M059J (cell line): ENCODE data around the gene CALD1. TPM values are rescaled to one million over a fixed set of nuclear protein-coding genes. Genes with fewer than 3 reads are reported as not detected.
A peak's percentile ranks its signal among the peaks of the same experiment; 100 is the strongest.

Source experiments
- DNase-seq: peaks from one replicate; pipeline ENCODE4 v3.0.0-alpha.2; 2012; ENCODE audit warnings: low read depth
- total RNA-seq: library from RNA; depleted of rRNA; stranded (reverse); fragments of >200 nt; shearing (Covaris generic); gene quantifications from 2 replicates; pipeline ENCODE4 v1.2.3, GENCODE V29; 2014

CALD1 gene
- total RNA-seq, 1 experiment from 2014 or later, result 296 TPM

- DNase-seq, result no peak
These were observed 114.5 kb downstream of the CALD1 start for GRCh38 chr7:134893920-134894319.

DNA sequence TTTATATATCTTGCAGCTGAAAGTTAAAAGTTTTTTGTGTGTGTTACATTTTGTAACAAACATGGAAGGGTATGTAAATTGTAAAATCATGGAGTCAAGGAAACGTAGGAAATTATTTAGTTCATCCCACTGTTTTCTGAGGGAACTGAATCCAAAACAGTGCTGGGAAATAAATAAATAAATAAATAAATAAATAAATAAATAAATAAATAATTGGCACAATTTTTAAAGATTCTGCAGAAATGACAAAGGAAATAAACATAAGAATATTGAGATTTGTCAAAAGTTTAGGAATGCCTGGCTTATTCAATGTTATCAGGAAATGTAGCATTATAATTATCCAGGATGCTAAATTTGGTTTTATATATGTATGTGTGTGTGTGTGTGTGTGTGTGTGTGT is 115.5 kb downstream of the CALD1 start:
- no peak for DNase-seq

DNA sequence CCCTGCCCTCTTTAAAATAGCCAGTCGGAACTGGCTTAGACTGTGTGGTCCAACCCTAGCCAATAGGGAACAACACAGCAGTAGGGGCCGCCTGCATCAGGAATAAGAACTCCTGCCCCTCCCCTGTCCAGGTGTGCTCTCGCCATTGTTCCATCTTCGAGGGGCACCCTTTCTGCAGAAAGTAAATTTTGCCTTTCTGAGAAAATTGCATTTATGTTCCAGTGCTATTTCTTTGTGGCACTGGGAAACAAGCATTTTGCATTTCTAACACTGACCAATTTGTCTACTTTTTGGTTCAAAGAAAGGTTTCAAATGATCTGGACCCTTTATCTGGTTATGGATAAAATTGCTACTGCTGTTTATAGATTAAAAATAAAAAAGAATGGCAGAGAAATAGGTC is 116.6 kb downstream of the CALD1 start:
- no peak for DNase-seq

GRCh38 chr7:134897936-134898335 is 118.5 kb downstream of the CALD1 start:
- DNase-seq, result no peak

- DNase-seq, result peak; percentile 88
These were observed 120.3 kb downstream of the CALD1 start for GRCh38 chr7:134899729-134900128.

GRCh38 chr7:134900166-134900982 is 120.9 kb downstream of the CALD1 start:
- DNase-seq, result no peak

DNA sequence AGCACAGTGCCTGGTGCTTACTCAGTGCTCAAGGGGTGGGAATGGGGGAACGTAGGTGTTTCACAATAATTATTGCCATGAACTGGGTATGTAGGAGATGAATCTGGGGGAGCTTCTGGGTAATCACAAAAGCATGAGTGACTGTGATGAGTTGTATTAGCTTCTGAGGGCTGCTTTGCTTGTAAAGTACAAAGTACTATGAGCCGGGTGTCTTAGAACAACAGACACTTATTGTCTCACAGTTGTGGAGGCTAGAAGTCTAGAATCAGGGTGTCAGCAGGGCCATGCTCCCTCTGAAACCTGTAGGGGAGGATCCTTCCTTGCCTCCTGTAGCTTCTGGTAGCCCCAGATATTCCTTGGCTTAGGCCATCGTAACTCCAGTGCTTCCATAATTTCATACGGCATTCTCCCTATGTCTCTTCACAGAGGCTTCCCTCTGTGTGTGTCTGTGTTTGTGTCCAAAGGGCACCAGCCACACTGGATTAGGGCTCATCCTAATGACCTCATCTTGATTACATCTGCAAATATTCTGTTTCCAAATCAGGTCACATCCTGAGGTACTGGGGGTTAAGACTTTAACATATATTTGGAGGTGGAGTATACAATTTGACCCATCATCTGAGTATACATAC is 122.1 kb downstream of the CALD1 start:
- DNase-seq, result no peak

GRCh38 chr7:134902058-134902457 is 122.6 kb downstream of the CALD1 start:
- no peak for DNase-seq

GRCh38 chr7:134903073-134903790 is 123.8 kb downstream of the CALD1 start:
- no peak for DNase-seq

GRCh38 chr7:134905375-134905774 is 125.9 kb downstream of the CALD1 start:
- DNase-seq, result peak; percentile 60

- DNase-seq, result no peak
These were observed 127.6 kb downstream of the CALD1 start for GRCh38 chr7:134907000-134907399.

DNA sequence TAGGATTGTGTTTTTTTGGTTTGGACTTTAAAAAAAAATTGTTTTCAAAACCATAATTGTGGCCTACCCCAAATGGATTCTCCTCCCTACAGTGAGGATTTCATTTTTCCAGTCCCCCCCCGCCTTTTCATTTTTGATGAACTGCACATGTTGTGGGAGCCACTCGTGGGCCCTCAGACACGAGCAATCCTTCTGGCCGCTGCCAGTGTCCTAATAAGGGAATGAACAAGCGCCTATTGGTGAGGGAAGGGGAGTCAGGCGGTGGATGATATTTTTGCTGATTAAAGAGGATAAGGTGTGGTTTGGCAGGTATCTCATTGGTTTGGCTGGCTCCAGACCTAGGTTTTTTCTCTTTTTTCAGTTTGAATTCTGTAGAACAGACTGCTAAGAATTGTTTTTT is 128.2 kb downstream of the CALD1 start:
- DNase-seq, result no peak

- peak; percentile 48 for DNase-seq
These were observed 128.9 kb downstream of the CALD1 start for GRCh38 chr7:134908289-134908688.

DNA sequence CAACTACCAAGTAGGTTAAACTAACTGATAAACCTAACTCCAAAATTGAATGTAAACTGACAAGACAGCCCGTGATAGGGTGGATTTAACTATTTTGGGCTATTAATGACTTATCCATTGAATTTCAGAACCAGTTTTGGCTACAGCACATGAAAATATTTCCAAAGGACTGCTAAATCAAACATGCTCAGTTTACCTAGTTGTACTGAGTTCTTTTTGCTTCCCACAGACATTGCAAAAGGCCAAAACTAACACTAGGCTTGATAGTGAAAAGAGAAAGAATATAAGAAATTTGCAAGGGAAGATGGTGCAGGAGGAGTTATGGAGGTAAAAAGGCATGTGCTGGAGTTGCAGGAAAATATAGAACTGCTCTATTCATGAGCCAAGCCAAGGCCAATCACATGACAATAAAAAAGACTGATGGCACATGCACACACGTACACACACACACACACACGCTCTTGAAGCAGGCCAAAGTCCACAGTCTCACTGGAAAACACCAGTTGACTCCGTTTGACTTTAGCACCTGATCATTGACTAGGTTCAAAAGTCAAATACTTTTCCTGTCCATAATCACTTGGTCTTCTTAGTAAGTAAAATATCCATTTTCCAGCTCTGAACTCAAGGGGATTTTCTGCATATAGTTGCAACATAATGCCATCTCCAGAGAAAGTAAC is 130.9 kb downstream of the CALD1 start:
- no peak for DNase-seq

- DNase-seq, result no peak
These were observed 131.5 kb downstream of the CALD1 start for GRCh38 chr7:134910968-134911367.

DNA sequence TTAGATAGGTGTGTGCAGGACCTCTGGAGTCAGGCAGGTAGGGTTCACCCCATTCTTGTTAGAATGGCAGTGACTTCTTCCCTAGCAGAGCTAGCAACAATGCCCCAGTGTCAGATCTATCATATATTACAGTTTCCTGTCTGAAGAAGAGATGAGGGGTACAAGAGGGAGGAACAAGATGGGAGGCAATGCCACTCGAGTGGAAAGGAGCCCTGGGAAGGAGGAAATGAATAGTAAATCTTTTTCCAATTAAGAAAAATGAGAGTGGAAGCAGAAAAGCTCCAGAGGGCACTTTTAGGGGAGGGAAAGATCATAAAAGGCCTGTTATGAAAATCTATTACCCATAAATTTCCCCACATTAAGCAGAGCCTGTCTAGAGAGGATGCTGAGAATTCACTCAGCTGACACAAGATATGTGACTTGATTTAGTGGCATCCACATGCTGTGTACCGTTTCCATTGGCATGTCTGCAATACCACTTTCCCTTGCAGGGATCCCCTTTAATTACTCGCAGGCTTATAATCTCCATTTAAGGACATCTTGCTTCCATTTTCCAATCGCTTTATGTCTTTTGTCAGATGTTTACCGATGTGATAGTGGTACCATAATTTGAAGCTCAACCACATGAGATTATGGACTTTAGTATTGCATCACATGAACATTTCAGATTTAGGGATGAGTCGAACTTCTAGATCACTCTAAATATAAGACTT is 136.9 kb downstream of the CALD1 start:
- DNase-seq, result peak; percentile 42

DNA sequence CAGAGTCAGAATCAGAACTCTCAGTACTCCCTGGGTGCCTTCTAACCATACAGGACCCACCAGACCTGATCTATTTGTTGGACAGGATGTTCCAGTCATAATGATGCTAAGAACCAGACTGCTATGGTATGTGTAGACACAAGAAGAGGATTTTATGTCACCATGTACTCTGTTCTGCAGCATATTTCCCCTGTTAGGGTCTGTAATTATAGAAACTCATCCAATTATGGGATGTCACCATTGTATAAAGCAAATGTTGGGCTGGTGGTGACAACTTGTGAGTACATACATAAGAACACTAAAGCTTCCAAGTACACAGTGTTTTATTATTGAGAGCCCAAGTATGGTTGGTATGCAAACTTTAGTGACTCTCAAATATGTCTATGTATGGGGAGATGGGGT is 139.8 kb downstream of the CALD1 start:
- DNase-seq, result peak; percentile 33

DNA sequence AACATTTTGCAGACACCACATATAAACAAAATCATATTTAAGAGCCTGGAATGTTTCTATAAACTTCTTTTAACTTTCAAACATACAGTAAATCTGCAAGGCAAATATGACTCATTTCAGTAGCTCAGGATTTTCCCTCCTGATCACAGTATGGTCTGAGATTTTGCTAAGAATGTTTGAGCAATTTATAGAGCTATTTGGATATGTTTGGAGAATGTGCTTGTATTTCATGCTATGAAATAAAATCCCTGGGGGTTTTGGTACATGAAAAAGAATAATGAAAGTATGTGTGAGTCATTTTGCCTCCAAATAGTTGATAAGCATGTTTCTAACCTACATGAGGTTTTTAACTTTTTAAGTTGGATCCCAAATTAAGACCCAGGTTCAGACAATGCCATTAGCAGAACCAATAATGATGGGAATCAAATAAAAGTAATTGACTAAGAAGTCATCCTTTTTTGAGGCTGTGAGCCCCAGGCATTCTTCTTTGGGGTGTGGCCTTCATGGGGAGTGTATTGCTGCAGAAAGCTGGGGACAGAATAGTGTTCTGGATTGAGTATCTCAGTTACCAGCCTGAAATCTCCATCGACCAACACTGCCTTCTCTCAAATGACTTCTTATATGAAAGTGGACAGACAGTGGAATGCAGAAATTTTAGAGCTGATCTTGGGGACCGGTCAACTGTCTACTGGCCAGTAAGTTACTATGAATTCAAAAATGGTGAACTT is 140.8 kb downstream of the CALD1 start:
- DNase-seq, result peak; percentile 93

GRCh38 chr7:134922720-134923704 is 143.6 kb downstream of the CALD1 start:
- DNase-seq, result no peak

DNA sequence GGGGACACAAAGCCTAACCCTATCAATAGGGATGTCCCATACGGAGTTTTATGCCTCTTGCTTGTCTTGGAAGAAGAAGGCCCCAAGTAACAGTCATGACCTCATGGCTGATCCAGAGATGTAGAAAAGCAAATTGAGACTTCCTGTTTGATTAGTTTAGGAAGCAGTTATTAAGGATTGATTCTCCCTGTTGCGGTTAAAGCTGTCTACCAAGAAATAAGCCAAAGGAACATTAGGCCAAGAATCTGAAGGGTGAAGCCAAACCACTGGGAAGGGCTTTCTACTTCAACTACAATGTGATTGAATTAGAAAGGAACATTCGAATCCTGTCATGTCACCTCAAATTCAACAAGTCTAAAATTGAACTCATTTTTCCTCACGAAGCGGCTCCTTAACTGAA is 146.3 kb downstream of the CALD1 start:
- no peak for DNase-seq
